Naive thymus-derived CD4-positive, alpha-beta T cell (primary cell): ENCODE data around the gene SELPLG. TPM values are rescaled to one million over a fixed set of nuclear protein-coding genes. Genes with fewer than 3 reads are reported as not detected.

Experiments used
- ATAC-seq: fragments of 150-1000 bp; cut with Tn5 transposase; 2 replicates; pipeline ENCODE4 v1.10.0; 2021; ENCODE audit warnings: mild to moderate bottlenecking, moderate library complexity
- CTCF ChIA-PET: fragments of 350-600 bp; sonication (Branson Sonifier 250); formaldehyde crosslinking; loops from one replicate; lab custom pipeline; 2021; ENCODE audit warnings: antibody characterized with exemption; lab: Charles Lee
- POLR2A ChIA-PET: fragments of 350-600 bp; sonication (Branson Sonifier 250); formaldehyde crosslinking; loops from one replicate; lab custom pipeline; 2021; ENCODE audit warnings: antibody characterized with exemption, inconsistent platforms; lab: Charles Lee
- DNase-seq, 9 donors: peaks; one replicate each; pipeline versions ENCODE4 v3.0.0 to v3.0.0-alpha.2; 2020 to 2022; ENCODE audit warnings: mixed read lengths in 1 of 9
- H3K27ac ChIP-seq: one replicate; pipeline ENCODE4 v1.7.0; 2013; ENCODE audit warnings: mild to moderate bottlenecking, low read depth, low read length, moderate library complexity
- H3K27me3 ChIP-seq, 2 donors: one replicate each; pipeline ENCODE4 v1.7.0; 2013; ENCODE audit warnings: low read length in 2 of 2, mild to moderate bottlenecking in 2 of 2, moderate library complexity in 2 of 2; ENCODE audit not compliant: control insufficient read depth in 2 of 2, insufficient read depth in 2 of 2
- H3K36me3 ChIP-seq, 3 experiments: 1 replicate in 2 of 3; 2 replicates in 1 of 3; pipeline ENCODE4 v1.7.0; 2013; ENCODE audit warnings: low read length in 3 of 3, mild to moderate bottlenecking in 3 of 3, moderate library complexity in 1 of 3; ENCODE audit not compliant: insufficient read depth in 3 of 3, control insufficient read depth in 2 of 3
- H3K4me1 ChIP-seq, 2 donors: one replicate each; pipeline ENCODE4 v1.7.0; 2013; ENCODE audit warnings: low read length in 2 of 2, mild to moderate bottlenecking in 2 of 2, moderate library complexity in 1 of 2; ENCODE audit not compliant: control insufficient read depth in 2 of 2, insufficient read depth in 2 of 2
- H3K4me3 ChIP-seq: 2 replicates; pipeline ENCODE4 v1.7.0; 2013; ENCODE audit warnings: mild to moderate bottlenecking, low read length
- H3K9me3 ChIP-seq, 3 experiments: 1 replicate in 2 of 3; 2 replicates in 1 of 3; pipeline ENCODE4 v1.7.0; 2013; ENCODE audit warnings: low read length in 3 of 3; ENCODE audit not compliant: control insufficient read depth in 2 of 3
- H3K27ac Mint-ChIP-seq, 9 donors: one replicate each; pipeline ENCODE4 v1.8.0; 2020 to 2022; ENCODE audit warnings: mixed read lengths in 9 of 9, mild to moderate bottlenecking in 8 of 9, moderate library complexity in 5 of 9, inconsistent platforms in 2 of 9
- H3K27me3 Mint-ChIP-seq, 5 donors: one replicate each; pipeline ENCODE4 v1.8.0; 2021 to 2022; ENCODE audit warnings: mixed read lengths in 5 of 5, mild to moderate bottlenecking in 1 of 5
- H3K36me3 Mint-ChIP-seq, 5 donors: one replicate each; pipeline ENCODE4 v1.8.0; 2020 to 2022; ENCODE audit warnings: mixed read lengths in 5 of 5, mild to moderate bottlenecking in 3 of 5, inconsistent platforms in 1 of 5
- H3K4me1 Mint-ChIP-seq, 7 donors: one replicate each; pipeline ENCODE4 v1.8.0; 2020 to 2022; ENCODE audit warnings: mixed read lengths in 7 of 7, mild to moderate bottlenecking in 3 of 7, inconsistent platforms in 1 of 7
- H3K4me3 Mint-ChIP-seq, 10 donors: one replicate each; pipeline ENCODE4 v1.8.0; 2020 to 2022; ENCODE audit warnings: mild to moderate bottlenecking in 10 of 10, mixed read lengths in 10 of 10, moderate library complexity in 6 of 10, inconsistent platforms in 2 of 10
- H3K9me3 Mint-ChIP-seq, 11 donors: one replicate each; pipeline ENCODE4 v1.8.0; 2020 to 2022; ENCODE audit warnings: mixed read lengths in 11 of 11, mild to moderate bottlenecking in 4 of 11, inconsistent platforms in 1 of 11, moderate library complexity in 1 of 11
- intact Hi-C, 2 donors: fragments of 100-400 bp; cut with micrococcal nuclease; formaldehyde crosslinking; loops; one replicate each; pipeline ENCODE4 v1.15.1; 2023
- polyA plus RNA-seq, 2 donors: library from polyadenylated mRNA; unstranded; fragments of 300-500 nt; fragmentation: Illumina TruSeq; gene quantifications; one replicate each; pipeline ENCODE4 v1.2.3, GENCODE V29; 2021
- total RNA-seq, 6 experiments: library from RNA in 5 of 6; stranded (reverse) in 5 of 6; gene quantifications; 1 replicate in 5 of 6; 2 replicates in 1 of 6; pipeline ENCODE4 v1.2.3 and lab custom pipeline; 2021 to 2026

SELPLG gene
- total and polyA plus RNA-seq, 7 experiments from 2014 or later = 54.3 to 831 (median 161) TPM

GRCh38 chr12:108608616-108609015 lies 25.1 kb downstream of the SELPLG start:
- Mint-ChIP-seq H3K9me3 (peaks cover 0 to 8% (median 0%) of the 10 kb centered on the region in 11 donors), H3K27ac (no peak overlapping the region), H3K27me3 (peaks cover 0 to 7% (median 0%) of the 10 kb centered on the region in 5 donors), H3K4me3 (no peak overlapping the region), H3K36me3 (no peaks in the 10 kb centered on the region), H3K4me1 (peaks cover 0 to 14% (median 2%) of the 10 kb centered on the region in 7 donors)
- Histone ChIP-seq H3K9me3 (no peaks in the 10 kb centered on the region), H3K4me1 (no peaks in the 10 kb centered on the region), H3K27me3 (no peaks in the 10 kb centered on the region), H3K4me3 (no peak overlapping the region), H3K27ac (no peak overlapping the region), H3K36me3 (no peaks in the 10 kb centered on the region)
- ChIA-PET POLR2A (no interaction called here), CTCF (interaction anchor here (2.5 kb wide), 1 partner anchor 10 kb away, joined by 9 read pairs; no protein-coding TSS in a partner anchor)
- ATAC-seq (no peak), DNase-seq (no peak)
- intact Hi-C loops = no loop called here

- intact Hi-C loops = no loop called here
- Histone ChIP-seq H3K4me1 (no peaks in the 10 kb centered on the region), H3K27ac (no peak overlapping the region), H3K36me3 (no peaks in the 10 kb centered on the region), H3K27me3 (no peaks in the 10 kb centered on the region), H3K4me3 (no peak overlapping the region), H3K9me3 (no peaks in the 10 kb centered on the region)
- H3K27ac Mint-ChIP-seq = no peak overlapping the region
- peaks cover 0 to 8% (median 0%) of the 10 kb centered on the region in 11 donors for H3K9me3 Mint-ChIP-seq
- ChIA-PET CTCF (interaction anchor here (0.7 to 2.5 kb wide), 2 partner anchors 11 kb away, joined by 3 to 9 read pairs; no protein-coding TSS in a partner anchor), POLR2A (no interaction called here)
- ATAC-seq (no peak), DNase-seq (no peak)
- H3K4me1 Mint-ChIP-seq = peaks cover 0 to 11% (median 2%) of the 10 kb centered on the region in 7 donors
- peaks cover 0 to 7% (median 0%) of the 10 kb centered on the region in 5 donors for H3K27me3 Mint-ChIP-seq
- no peaks in the 10 kb centered on the region for H3K36me3 Mint-ChIP-seq
- H3K4me3 Mint-ChIP-seq = no peak overlapping the region
Observed at GRCh38 chr12:108607981-108608600, 25.6 kb downstream of the SELPLG start.

GRCh38 chr12:108606492-108606891 lies 27.2 kb downstream of the SELPLG start:
- H3K27me3 Mint-ChIP-seq = peaks cover 0 to 7% (median 0%) of the 10 kb centered on the region in 5 donors
- H3K27ac Mint-ChIP-seq = no peak overlapping the region
- Histone ChIP-seq H3K9me3 (no peaks in the 10 kb centered on the region), H3K4me1 (no peaks in the 10 kb centered on the region), H3K27me3 (no peaks in the 10 kb centered on the region), H3K27ac (no peak overlapping the region), H3K4me3 (no peak overlapping the region), H3K36me3 (no peaks in the 10 kb centered on the region)
- DNase-seq = no peak
- intact Hi-C loops = no loop called here
- ATAC-seq = no peak
- CTCF ChIA-PET = interaction anchor here (1.8 kb wide), 1 partner anchor 11 kb away, joined by 5 read pairs; no protein-coding TSS in a partner anchor
- H3K4me3 Mint-ChIP-seq = no peak overlapping the region
- H3K9me3 Mint-ChIP-seq = peaks cover 0 to 8% (median 0%) of the 10 kb centered on the region in 11 donors
- POLR2A ChIA-PET = interaction anchor here (0.6 to 0.9 kb wide), 2 partner anchors 9 to 35 kb away, joined by 3 read pairs; no protein-coding TSS in a partner anchor
- H3K4me1 Mint-ChIP-seq = peaks cover 0 to 3% (median 0%) of the 10 kb centered on the region in 7 donors
- no peaks in the 10 kb centered on the region for H3K36me3 Mint-ChIP-seq

DNA sequence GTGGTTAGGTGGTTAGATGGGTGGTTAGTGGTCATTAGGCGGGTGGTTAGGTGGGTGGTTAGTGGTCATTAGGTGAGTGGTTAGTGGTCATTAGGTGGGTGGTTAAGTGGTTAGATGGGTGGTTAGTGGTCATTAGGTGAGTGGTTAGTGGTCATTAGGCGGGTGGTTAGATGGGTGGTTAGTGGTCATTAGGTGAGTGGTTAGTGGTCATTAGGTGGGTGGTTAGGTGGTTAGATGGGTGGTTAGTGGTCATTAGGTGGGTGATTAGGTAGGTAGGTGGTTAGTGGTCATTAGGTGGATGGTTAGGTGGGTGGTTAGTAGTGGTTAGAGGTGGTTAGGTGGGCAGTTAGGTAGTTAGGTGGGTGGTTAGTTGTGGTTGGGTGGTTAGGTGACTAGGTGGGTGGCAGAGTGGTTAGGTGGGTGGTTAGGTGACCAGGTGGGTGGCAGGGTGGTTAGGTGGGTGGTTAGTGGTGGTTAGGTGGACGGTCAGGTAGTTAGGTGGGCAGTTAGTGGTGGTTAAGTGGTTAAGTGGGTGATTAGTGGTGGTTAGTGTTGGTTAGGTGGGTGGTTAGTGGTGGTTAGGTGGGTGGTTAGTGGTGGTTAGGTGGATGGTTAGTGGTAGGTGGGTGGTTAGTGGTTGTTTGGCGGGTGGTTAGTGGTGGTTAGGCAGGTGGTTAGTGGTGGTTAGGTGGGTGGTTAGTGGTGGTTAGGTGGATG lies 27.8 kb downstream of the SELPLG start:
- ATAC-seq = no peak
- H3K27me3 ChIP-seq = no peaks in the 10 kb centered on the region
- H3K4me1 ChIP-seq = no peaks in the 10 kb centered on the region
- peaks cover 0 to 7% (median 0%) of the 10 kb centered on the region in 5 donors for H3K27me3 Mint-ChIP-seq
- peaks cover 0 to 3% (median 0%) of the 10 kb centered on the region in 7 donors for H3K4me1 Mint-ChIP-seq
- ChIA-PET POLR2A (interaction anchor here (0.6 kb wide), 1 partner anchor 36 kb away, joined by 3 read pairs; no protein-coding TSS in a partner anchor), CTCF (interaction anchor here (1.8 kb wide), 1 partner anchor 12 kb away, joined by 5 read pairs; no protein-coding TSS in a partner anchor)
- DNase-seq = no peak
- peak overlapping the region in 1 of 10 donors; percentile 29 for H3K4me3 Mint-ChIP-seq
- peaks cover 0 to 8% (median 0%) of the 10 kb centered on the region in 11 donors for H3K9me3 Mint-ChIP-seq
- H3K9me3 ChIP-seq = no peaks in the 10 kb centered on the region
- H3K36me3 Mint-ChIP-seq = no peaks in the 10 kb centered on the region
- H3K36me3 ChIP-seq = no peaks in the 10 kb centered on the region
- H3K4me3 ChIP-seq = no peak overlapping the region
- no peak overlapping the region for H3K27ac ChIP-seq
- intact Hi-C loops = no loop called here
- H3K27ac Mint-ChIP-seq = peak overlapping the region in 1 of 9 donors; percentile 76

DNA sequence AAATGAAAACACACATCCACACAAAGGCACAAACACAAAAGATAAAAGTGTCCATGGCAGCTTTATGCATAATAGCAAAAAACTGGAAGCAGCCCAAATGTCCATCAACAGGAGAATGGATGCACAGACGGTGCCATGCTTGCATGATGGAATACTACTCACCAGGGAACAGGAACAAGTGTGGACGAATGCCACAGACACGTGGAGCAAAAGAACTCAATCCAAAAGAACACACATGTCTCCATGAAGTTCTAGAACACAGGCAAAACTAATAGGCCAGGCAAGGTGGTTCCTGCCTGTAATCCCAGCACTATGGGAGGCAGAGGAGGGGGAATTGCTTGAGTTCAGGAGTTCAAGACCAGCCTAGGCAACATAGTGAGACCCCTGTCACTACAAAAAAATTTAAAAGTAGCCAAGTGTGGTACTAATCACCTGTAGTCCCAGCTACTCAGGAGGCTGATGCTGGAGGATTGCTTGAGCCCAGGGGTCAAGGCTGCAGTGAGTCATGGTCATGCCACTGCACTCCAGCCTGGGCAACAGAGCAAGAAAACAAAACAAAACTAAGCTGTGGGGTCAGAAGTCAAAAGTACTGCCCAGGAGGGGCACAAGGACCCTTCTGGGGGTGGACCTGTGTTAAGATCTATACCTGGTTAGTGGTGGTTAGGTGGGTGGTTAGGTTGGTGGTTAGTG lies 28.5 kb downstream of the SELPLG start:
- ChIA-PET CTCF (no interaction called here), POLR2A (no interaction called here)
- Histone ChIP-seq H3K27ac (no peak overlapping the region), H3K9me3 (no peaks in the 10 kb centered on the region), H3K36me3 (no peaks in the 10 kb centered on the region), H3K4me3 (no peak overlapping the region), H3K4me1 (no peaks in the 10 kb centered on the region), H3K27me3 (no peaks in the 10 kb centered on the region)
- no peak for DNase-seq
- H3K27ac Mint-ChIP-seq = peak overlapping the region in 1 of 9 donors; percentile 76
- H3K27me3 Mint-ChIP-seq = peaks cover 0 to 7% (median 0%) of the 10 kb centered on the region in 5 donors
- intact Hi-C loops = no loop called here
- peaks cover 0 to 3% (median 0%) of the 10 kb centered on the region in 7 donors for H3K4me1 Mint-ChIP-seq
- no peak for ATAC-seq
- H3K4me3 Mint-ChIP-seq = peak overlapping the region in 1 of 10 donors; percentile 29
- peaks cover 0 to 8% (median 0%) of the 10 kb centered on the region in 11 donors for H3K9me3 Mint-ChIP-seq
- H3K36me3 Mint-ChIP-seq = no peaks in the 10 kb centered on the region

- POLR2A ChIA-PET = no interaction called here
Observed at GRCh38 chr12:108604208-108604941, 29.3 kb downstream of the SELPLG start.

More at GRCh38 chr12:108604208-108604941, 29.3 kb downstream of the SELPLG start:
- H3K9me3 ChIP-seq = no peaks in the 10 kb centered on the region
- Mint-ChIP-seq H3K27me3 (peaks cover 0 to 7% (median 0%) of the 10 kb centered on the region in 5 donors), H3K27ac (peak overlapping the region in 2 of 9 donors; percentile 7 to 60), H3K9me3 (peaks cover 0 to 8% (median 0%) of the 10 kb centered on the region in 11 donors), H3K4me1 (peaks cover 0 to 3% (median 0%) of the 10 kb centered on the region in 7 donors), H3K36me3 (no peaks in the 10 kb centered on the region), H3K4me3 (no peak overlapping the region)
- intact Hi-C loops = no loop called here
- no peaks in the 10 kb centered on the region for H3K36me3 ChIP-seq
- no peaks in the 10 kb centered on the region for H3K4me1 ChIP-seq
- DNase-seq = no peak
- H3K27me3 ChIP-seq = no peaks in the 10 kb centered on the region
- no peak overlapping the region for H3K4me3 ChIP-seq
- H3K27ac ChIP-seq = no peak overlapping the region
- CTCF ChIA-PET = interaction anchor here (1.0 kb wide), 1 partner anchor 14 kb away, joined by 3 read pairs; no protein-coding TSS in a partner anchor
- no peak for ATAC-seq
